Activated CD8-positive, alpha-beta memory T cell treated with anti-CD3 and anti-CD28 coated beads, Interleukin-2, amount 50 U/mL, for 24 hours (primary cell): Measurements from ENCODE around the gene PCF11.
"Not testable (repeated sequence)": the region's sequence is repeated elsewhere in the genome, so short reads cannot be mapped to it uniquely, and the experiment has no call there.

ENCODE experiments used
- DNase-seq: peaks from one replicate; pipeline ENCODE4 v3.0.0-alpha.2; 2020; ENCODE audit errors: extremely low read depth

PCF11 gene

GRCh38 chr11:83156996-83157593 lies at the start of gene PCF11:
PCF11 (plus strand) TSS chr11:83157131; CDS start chr11:83157440, 309 bp downstream.
- no peak for DNase-seq

- DNase-seq = no peak
These were observed 44.0 kb upstream of the PCF11 start for GRCh38 chr11:83112886-83113285.

GRCh38 chr11:83115026-83115425 lies 41.9 kb upstream of the PCF11 start:
- no peak for DNase-seq

GRCh38 chr11:83115551-83115950 lies 41.4 kb upstream of the PCF11 start:
- no peak for DNase-seq

GRCh38 chr11:83116015-83116641 lies 40.8 kb upstream of the PCF11 start:
- no peak for DNase-seq

- no peak for DNase-seq
These were observed 38.1 kb upstream of the PCF11 start for GRCh38 chr11:83118814-83119213.

- no peak for DNase-seq
These were observed 37.7 kb upstream of the PCF11 start for GRCh38 chr11:83119216-83119615.

GRCh38 chr11:83120327-83120726 lies 36.6 kb upstream of the PCF11 start:
- no peak for DNase-seq

GRCh38 chr11:83122050-83122449 lies 34.9 kb upstream of the PCF11 start:
- DNase-seq = no peak

- DNase-seq = no peak
These were observed 34.2 kb upstream of the PCF11 start for GRCh38 chr11:83122766-83123165.

- no peak for DNase-seq
These were observed 32.1 kb upstream of the PCF11 start for GRCh38 chr11:83124636-83125424.

- no peak for DNase-seq
These were observed 31.4 kb upstream of the PCF11 start for GRCh38 chr11:83125577-83125976.

- DNase-seq = no peak
These were observed 29.7 kb upstream of the PCF11 start for GRCh38 chr11:83127310-83127637.

- no peak for DNase-seq
These were observed 24.7 kb upstream of the PCF11 start for GRCh38 chr11:83132191-83132590.

- not testable (repeated sequence) for DNase-seq
These were observed 23.7 kb upstream of the PCF11 start for GRCh38 chr11:83133266-83133665.

- no peak for DNase-seq
These were observed 17.6 kb upstream of the PCF11 start for GRCh38 chr11:83139310-83139709.

GRCh38 chr11:83140691-83141455 lies 16.1 kb upstream of the PCF11 start:
- DNase-seq = no peak

GRCh38 chr11:83147895-83148294 lies 9.0 kb upstream of the PCF11 start:
- no peak for DNase-seq

- no peak for DNase-seq
These were observed 6.5 kb upstream of the PCF11 start for GRCh38 chr11:83150450-83150849.

- DNase-seq = no peak
These were observed 5.5 kb upstream of the PCF11 start for GRCh38 chr11:83151274-83151977.

GRCh38 chr11:83152264-83152663 lies 4.7 kb upstream of the PCF11 start:
- DNase-seq = no peak

- DNase-seq = no peak
These were observed 3.2 kb upstream of the PCF11 start for GRCh38 chr11:83153764-83154163.
